Activated CD4-positive, CD25-positive, alpha-beta regulatory T cell treated with anti-CD3 and anti-CD28 coated beads, Interleukin-2, amount 50 U/mL, for 16 hours (primary cell): Measurements from ENCODE around the gene SIPA1L3.
"Not testable (repeated sequence)": the region's sequence is repeated elsewhere in the genome, so short reads cannot be mapped to it uniquely, and the experiment has no call there.

Source experiments
- DNase-seq: peaks from one replicate; pipeline ENCODE4 v3.0.0-alpha.2; 2020; ENCODE audit warnings: low read depth, low spot score

The SIPA1L3 gene

GRCh38 chr19:38071054-38071453 is 164.0 kb downstream of the SIPA1L3 start:
- not testable (repeated sequence) for DNase-seq

- DNase-seq: no peak
These were observed 164.6 kb downstream of the SIPA1L3 start for GRCh38 chr19:38071647-38072046.

DNA sequence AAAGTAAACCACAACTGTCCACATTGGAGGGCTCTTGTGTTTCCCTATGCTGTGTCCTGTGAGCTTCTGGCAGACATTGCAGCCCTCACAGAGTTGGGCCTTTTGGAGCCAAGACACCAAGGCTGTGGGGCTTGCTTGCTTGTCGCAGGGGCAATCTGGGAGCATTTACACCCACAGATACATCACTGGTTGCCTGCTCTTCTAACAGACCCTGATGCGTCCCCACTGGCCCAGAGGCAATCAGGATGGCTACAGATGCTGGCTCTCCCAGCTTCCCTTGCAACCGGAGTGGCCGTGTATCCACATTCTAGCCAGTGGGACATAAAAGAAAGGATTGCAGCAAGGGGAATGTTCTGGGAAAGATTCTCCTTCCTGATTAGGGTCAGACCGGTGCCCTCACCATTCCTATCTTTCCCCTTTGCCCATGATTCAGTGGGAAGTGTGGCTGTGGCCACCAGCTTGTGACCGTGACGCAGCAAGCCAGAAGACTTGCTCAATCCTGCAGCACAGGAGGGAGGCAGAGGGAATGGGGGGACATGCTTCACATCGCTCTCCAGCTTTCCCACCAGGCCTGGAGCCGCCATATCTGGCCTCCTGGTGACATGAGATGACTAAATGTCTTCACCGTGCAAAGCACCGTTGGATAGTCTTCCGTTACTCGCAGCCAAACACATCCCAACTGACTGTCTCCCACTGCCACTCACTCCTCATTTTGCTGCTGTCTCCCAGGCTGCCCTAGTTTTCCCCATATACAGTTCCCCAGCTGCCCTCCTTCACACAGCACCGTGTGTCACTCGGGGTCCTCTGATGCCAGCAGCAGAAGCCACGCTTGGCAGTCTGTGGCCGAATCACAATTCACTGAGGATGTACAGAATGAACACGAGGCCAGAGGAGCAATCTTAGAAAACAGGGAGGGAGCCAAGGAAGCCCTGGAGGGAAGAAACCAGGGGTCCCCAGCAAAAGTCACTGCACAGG is 166.1 kb downstream of the SIPA1L3 start:
- no peak for DNase-seq

- no peak for DNase-seq
These were observed 167.1 kb downstream of the SIPA1L3 start for GRCh38 chr19:38073841-38074685.

- DNase-seq: no peak
These were observed 169.3 kb downstream of the SIPA1L3 start for GRCh38 chr19:38076337-38076736.

GRCh38 chr19:38078302-38078930 is 171.4 kb downstream of the SIPA1L3 start:
- DNase-seq: no peak

DNA sequence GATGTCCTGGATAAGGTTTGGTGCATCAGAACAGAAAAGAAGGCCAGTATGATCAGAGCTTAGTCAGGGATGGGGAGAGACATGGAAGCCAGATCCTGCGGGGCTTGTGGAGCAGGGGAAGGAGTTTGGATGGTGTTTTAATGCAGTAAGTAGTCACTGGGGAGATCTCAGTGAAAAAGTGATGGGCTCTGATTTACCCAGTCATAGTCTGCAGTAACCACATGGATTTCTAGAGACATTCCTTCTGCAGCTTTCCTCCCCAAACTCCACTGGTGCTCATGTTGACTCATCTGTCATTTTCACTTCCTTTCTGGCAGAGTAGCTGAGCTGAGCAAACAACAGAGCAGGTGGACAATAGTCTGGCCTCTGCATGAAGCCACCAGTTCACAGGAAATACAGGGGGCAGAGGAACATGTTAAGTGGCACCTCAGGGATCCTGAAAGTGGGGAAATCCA is 172.9 kb downstream of the SIPA1L3 start:
- no peak for DNase-seq

DNA sequence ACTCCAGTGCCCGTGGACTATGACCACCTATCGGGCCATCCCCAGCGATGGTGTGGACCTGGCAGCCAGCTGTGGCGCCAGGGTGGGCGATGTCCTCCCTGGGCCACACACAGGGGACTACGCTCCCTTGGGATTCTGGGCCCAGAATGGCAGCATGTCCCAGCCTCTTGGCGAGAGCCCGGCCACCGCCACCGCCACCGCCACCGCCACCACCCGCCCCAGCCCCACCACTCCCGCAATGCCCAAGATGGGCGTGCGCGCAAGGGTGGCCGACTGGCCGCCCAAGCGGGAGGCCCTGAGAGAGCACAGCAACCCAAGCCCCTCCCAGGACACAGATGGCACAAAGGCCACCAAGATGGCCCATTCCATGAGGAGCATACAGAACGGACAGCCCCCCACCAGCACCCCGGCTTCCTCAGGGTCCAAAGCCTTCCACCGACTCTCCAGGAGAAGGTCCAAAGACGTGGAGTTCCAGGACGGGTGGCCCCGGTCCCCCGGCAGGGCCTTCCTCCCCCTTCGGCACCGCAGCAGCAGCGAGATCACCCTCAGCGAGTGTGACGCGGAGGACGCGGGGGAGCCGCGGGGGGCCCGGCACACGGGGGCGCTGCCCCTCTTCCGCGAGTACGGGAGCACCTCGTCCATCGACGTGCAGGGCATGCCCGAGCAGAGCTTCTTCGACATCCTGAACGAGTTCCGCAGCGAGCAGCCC is 174.7 kb downstream of the SIPA1L3 start:
- DNase-seq: no peak

- no peak for DNase-seq
These were observed 175.5 kb downstream of the SIPA1L3 start for GRCh38 chr19:38082256-38083118.

DNA sequence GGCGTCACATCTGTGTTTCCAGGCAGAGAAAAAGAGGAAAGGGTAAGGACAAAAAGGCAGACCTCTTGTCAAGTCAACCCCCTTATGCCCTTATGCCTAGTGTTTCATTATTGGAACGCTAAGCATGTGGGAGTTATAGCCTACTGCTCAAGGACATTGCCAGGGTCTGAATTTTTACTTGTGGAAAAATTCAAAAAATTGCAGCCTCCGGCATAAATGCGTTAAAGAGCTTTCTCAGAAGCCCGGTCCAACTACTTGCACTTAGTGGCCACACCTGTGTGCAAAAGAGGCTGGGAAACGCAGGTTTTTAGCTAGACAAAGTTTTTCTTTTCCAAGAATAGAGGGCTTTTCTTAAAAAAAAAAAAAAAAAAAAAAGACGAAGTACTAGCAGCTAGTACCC is 177.2 kb downstream of the SIPA1L3 start:
- DNase-seq: no peak

DNA sequence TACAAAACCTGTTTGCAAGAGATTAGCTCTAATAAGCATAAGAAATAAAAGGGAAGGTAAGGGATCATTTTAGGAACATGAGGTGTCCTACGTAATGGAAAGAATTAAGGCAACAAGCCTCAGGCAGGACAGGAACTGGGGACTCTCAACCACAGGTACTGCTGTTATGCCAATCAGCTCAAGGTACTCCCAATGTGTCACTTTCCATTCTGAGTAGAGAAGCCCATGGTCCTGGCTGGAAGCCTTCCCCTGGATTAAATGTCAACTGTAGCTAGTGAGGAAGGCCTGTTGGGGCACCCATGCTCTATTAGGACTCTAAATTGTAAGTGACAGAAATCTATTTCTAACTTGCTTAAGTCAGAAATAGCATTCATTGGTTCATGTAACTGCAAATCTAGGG is 182.4 kb downstream of the SIPA1L3 start:
- no peak for DNase-seq

- no peak for DNase-seq
These were observed 186.1 kb downstream of the SIPA1L3 start for GRCh38 chr19:38093154-38093553.

DNA sequence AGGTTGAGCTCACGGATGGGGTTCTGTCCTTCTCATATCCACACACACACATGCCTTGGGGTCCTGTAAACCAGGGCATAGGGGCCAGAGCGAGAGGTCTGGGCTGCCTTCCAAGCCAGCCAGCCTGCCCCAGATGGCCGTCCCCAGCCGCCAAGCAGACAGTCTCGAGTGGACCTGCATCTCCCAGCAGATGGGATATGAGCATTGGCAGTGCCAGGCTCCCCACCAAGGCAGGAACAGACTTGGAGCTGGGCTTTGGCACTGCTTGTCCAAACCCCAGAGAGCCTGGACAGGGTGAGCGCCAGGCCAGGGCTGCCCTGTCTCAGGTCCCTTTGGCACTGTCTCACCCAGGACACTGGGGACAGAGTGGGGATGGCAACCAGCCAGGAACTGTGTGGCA is 186.6 kb downstream of the SIPA1L3 start:
- DNase-seq: no peak

DNA sequence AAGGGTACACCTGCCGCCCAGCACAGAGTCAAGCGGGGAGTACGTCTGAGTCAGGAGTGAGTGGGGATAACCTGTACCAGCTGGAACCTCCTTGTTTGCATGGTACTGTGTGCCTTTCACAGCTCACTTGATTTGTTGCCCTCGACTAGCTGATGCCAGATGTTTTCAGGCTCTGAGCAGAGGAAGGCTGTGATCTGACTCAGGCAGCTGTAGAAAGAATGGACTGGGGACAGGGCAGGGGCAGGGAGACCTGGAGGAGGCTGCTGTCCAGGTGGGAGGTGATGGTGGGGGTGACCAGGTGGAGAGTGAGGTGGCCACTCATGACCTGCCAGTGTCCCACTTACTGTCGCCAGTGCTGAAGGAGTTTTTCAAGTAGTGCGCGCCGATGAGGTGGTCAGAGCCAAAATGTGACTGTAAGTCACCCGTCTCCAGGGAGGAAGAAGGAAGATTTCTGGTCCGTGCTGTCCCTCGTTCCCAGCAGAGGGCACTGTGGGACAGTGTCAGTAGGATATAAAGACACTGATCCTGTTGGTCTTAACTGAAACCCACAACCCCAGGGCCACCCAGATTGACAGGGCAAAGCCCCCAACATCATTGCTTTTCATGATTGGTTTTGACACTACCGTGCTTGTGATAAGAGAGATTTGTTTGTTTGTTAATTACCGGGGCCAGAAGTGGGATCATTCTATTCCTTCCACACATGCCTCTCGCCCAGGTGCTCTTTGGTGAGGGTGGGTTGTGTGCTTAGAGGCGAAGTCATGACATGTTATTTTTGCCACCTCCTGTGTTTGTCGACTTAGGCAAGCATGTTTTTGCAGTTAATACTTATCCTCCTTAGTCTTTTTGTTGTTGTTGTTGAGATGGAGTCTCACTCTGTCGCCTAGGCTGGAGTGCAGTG is 188.7 kb downstream of the SIPA1L3 start:
- peak; percentile 8 for DNase-seq

- no peak for DNase-seq
These were observed 193.0 kb downstream of the SIPA1L3 start for GRCh38 chr19:38099966-38100365.

DNA sequence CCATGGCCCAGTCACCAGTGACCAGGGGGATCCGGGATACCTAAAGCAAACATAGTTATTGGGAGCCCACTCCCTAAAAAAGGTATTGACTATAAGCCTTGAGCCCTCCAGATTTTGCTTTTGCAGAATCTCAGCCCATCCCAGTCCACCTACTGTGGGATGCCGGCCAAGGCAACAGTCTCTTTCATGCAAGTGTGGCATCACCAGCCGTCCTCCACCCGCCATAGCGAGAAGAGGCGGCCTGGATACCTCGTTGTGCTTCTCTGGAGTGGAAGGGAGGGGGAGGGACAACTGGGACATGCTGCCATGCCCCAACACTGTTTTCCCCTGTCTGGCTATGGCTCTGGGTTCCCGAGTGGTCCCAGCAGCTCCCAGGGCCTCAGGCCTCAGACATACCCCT is 193.6 kb downstream of the SIPA1L3 start:
- no peak for DNase-seq

DNA sequence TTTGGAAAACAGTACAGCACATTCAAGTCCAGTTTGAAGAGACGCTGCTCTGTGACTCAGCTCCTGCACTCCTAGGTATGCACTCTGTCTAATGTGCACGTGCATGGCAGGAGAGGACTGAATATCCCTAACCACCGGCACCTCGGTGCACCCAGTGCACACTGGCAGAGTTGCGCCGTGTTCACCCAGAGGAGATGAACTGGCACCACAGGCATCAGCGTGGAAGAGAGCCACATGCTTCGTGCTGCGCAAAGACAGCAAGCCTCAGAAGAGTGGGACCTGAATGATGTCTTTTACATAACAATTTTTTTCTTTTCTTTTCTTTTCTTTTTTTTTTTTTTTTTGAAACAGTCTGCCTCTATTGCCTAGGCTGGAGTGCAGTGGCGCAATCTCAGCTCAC is 194.7 kb downstream of the SIPA1L3 start:
- no peak for DNase-seq

GRCh38 chr19:38105574-38105973 is 198.6 kb downstream of the SIPA1L3 start:
- DNase-seq: no peak

GRCh38 chr19:38107129-38107528 is 200.1 kb downstream of the SIPA1L3 start:
- no peak for DNase-seq
